Measurements from ENCODE around the gene EFCAB9.

Gene EFCAB9

DNA sequence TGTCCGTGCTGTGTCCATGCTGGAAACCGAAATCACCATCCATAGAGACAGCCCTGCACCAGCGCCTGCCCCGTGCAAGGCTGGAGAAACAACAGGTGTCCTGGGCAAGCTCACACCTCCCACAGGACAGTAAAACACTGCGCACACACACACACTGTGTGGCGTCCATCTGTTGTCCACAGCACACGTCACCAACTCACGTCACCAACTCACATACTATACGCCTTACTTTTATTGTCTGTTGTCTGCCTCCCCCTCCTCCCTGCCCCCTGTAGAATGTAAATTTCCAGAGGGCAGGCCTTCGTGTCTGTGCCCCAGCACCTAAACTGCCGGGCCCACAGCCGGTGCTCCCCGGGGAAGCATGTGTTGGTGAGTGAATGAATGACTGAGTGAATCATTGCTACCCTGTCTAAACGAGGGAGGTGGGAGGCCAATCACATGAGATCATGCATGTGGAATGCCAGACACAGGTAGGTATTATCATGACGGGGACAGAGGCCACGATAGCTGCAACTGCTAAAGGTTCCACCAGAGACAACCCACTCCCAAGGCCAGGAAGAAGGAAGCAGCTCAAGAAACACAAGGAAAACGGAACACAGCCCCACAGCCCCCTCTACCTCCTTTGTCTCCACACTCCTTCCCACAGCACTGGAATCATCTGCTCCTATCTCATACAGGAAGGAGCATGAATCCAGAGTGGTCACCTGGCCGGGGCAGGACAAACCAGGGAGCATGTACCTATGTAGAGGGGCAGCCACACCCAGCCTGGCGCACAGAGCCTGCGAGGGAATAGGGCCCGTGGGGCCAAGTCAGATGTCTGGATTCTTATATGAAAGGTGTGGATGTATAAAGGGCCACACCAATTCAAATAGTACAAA is 47.9 kb upstream of the EFCAB9 start:
- TF ChIP-seq, protein P1, sequence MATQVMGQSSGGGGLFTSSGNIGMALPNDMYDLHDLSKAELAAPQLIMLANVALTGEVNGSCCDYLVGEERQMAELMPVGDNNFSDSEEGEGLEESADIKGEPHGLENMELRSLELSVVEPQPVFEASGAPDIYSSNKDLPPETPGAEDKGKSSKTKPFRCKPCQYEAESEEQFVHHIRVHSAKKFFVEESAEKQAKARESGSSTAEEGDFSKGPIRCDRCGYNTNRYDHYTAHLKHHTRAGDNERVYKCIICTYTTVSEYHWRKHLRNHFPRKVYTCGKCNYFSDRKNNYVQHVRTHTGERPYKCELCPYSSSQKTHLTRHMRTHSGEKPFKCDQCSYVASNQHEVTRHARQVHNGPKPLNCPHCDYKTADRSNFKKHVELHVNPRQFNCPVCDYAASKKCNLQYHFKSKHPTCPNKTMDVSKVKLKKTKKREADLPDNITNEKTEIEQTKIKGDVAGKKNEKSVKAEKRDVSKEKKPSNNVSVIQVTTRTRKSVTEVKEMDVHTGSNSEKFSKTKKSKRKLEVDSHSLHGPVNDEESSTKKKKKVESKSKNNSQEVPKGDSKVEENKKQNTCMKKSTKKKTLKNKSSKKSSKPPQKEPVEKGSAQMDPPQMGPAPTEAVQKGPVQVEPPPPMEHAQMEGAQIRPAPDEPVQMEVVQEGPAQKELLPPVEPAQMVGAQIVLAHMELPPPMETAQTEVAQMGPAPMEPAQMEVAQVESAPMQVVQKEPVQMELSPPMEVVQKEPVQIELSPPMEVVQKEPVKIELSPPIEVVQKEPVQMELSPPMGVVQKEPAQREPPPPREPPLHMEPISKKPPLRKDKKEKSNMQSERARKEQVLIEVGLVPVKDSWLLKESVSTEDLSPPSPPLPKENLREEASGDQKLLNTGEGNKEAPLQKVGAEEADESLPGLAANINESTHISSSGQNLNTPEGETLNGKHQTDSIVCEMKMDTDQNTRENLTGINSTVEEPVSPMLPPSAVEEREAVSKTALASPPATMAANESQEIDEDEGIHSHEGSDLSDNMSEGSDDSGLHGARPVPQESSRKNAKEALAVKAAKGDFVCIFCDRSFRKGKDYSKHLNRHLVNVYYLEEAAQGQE (IDR thresholded peaks at IDR 0.05; ENCODE audit: insufficient replicate concordance, low read depth), result no peak
- TF ChIP-seq POLR2AphosphoS5 (IDR thresholded peaks at IDR 0.05; ENCODE audit: low read depth) (no peak), SPI1 (IDR thresholded peaks at IDR 0.05; ENCODE audit: borderline replicate concordance, low read depth) (no peak), GABPA (IDR thresholded peaks at IDR 0.05; ENCODE audit: low read depth) (no peak)
- TF ChIP-seq, protein P2, sequence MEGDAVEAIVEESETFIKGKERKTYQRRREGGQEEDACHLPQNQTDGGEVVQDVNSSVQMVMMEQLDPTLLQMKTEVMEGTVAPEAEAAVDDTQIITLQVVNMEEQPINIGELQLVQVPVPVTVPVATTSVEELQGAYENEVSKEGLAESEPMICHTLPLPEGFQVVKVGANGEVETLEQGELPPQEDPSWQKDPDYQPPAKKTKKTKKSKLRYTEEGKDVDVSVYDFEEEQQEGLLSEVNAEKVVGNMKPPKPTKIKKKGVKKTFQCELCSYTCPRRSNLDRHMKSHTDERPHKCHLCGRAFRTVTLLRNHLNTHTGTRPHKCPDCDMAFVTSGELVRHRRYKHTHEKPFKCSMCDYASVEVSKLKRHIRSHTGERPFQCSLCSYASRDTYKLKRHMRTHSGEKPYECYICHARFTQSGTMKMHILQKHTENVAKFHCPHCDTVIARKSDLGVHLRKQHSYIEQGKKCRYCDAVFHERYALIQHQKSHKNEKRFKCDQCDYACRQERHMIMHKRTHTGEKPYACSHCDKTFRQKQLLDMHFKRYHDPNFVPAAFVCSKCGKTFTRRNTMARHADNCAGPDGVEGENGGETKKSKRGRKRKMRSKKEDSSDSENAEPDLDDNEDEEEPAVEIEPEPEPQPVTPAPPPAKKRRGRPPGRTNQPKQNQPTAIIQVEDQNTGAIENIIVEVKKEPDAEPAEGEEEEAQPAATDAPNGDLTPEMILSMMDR (IDR thresholded peaks at IDR 0.05; ENCODE audit: insufficient read depth, low read length), result no peak
- Histone ChIP-seq H3K27ac (replicated peaks) (no peak overlapping the region), H3K27me3 (ENCODE audit: insufficient read depth, poor library complexity, severe bottlenecking) (no peaks in the 10 kb centered on the region), H3K4me3 (replicated peaks; ENCODE audit: insufficient read depth, low read length) (no peak overlapping the region)
- no peak for DNase-seq (ENCODE audit: low read depth in 1 of 2, low spot score in 1 of 2)

DNA sequence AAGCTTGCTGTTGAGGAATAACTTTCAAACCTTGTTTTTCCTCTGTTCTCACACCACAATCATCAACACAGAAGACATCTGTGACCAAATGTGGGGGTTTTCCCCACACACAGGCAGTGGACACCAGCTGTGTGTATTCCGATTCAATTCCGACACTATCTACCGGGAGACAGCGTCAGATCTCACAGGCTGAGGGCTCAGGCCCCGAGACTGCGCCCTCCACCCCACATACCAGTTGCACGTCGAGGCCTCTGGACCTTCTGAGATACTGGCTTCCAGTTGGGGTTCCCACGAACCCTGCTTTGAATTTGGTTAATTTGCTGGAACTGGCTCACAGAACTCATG is 47.3 kb upstream of the EFCAB9 start:
- TF ChIP-seq SPI1 (IDR thresholded peaks at IDR 0.05; ENCODE audit: borderline replicate concordance, low read depth) (no peak), POLR2AphosphoS5 (IDR thresholded peaks at IDR 0.05; ENCODE audit: low read depth) (no peak), GABPA (IDR thresholded peaks at IDR 0.05; ENCODE audit: low read depth) (no peak)
- TF ChIP-seq, protein P1 (IDR thresholded peaks at IDR 0.05; ENCODE audit: insufficient replicate concordance, low read depth), result no peak
- TF ChIP-seq, protein P2 (IDR thresholded peaks at IDR 0.05; ENCODE audit: insufficient read depth, low read length), result no peak
- Histone ChIP-seq H3K4me3 (replicated peaks; ENCODE audit: insufficient read depth, low read length) (no peak overlapping the region), H3K27me3 (ENCODE audit: insufficient read depth, poor library complexity, severe bottlenecking) (no peaks in the 10 kb centered on the region), H3K27ac (replicated peaks) (no peak overlapping the region)
- no peak for DNase-seq (ENCODE audit: low read depth in 1 of 2, low spot score in 1 of 2)

DNA sequence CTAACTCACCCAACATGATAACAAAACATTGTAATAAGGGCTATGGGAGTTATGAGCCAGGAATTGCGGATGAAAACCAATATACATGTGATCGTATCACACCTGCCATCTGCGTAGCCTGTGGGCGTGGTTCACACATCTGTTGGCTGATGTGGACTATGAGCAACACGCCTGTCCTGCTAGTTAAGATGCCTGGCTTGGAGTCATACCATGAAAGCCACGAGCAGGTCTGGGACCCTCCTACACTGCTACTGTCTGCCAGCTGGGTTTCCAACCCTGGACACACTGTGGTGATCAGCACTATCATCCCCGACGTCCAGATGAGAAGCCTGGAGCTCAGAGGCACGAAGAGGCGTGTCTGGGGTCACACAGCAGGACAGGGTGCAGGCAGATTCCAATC is 46.1 kb upstream of the EFCAB9 start:
- Histone ChIP-seq H3K27me3 (ENCODE audit: insufficient read depth, poor library complexity, severe bottlenecking) (no peaks in the 10 kb centered on the region), H3K4me3 (replicated peaks; ENCODE audit: insufficient read depth, low read length) (no peak overlapping the region), H3K27ac (replicated peaks) (no peak overlapping the region)
- TF ChIP-seq, protein P2 (IDR thresholded peaks at IDR 0.05; ENCODE audit: insufficient read depth, low read length), result no peak
- TF ChIP-seq, protein P1 (IDR thresholded peaks at IDR 0.05; ENCODE audit: insufficient replicate concordance, low read depth), result no peak
- TF ChIP-seq SPI1 (IDR thresholded peaks at IDR 0.05; ENCODE audit: borderline replicate concordance, low read depth) (no peak), POLR2AphosphoS5 (IDR thresholded peaks at IDR 0.05; ENCODE audit: low read depth) (no peak), GABPA (IDR thresholded peaks at IDR 0.05; ENCODE audit: low read depth) (no peak)
- DNase-seq (ENCODE audit: low read depth in 1 of 2, low spot score in 1 of 2), result no peak

Data from HL-60 (cell line).